IPS-20b (cell line): ENCODE measurements around the gene CDC5L.

Experiments
- H3K27ac ChIP-seq: one replicate; pipeline ENCODE4 v1.5.1; 2013; ENCODE audit warnings: low read length
- H3K27me3 ChIP-seq: 2 replicates; pipeline ENCODE4 v1.6.1; 2013; ENCODE audit warnings: mild to moderate bottlenecking, low read length, inconsistent platforms; ENCODE audit not compliant: insufficient read depth
- H3K36me3 ChIP-seq: 2 replicates; pipeline ENCODE4 v1.6.1; 2013; ENCODE audit warnings: low read depth, mild to moderate bottlenecking, inconsistent platforms, low read length, moderate library complexity; ENCODE audit not compliant: insufficient read depth
- H3K4me1 ChIP-seq: 2 replicates; pipeline ENCODE4 v1.6.1; 2013; ENCODE audit warnings: mild to moderate bottlenecking, control low read depth, inconsistent platforms, low read length, moderate library complexity; ENCODE audit not compliant: insufficient read depth
- H3K4me3 ChIP-seq: 2 replicates; pipeline ENCODE4 v1.5.1; 2013; ENCODE audit warnings: mild to moderate bottlenecking, low read length, inconsistent platforms
- H3K9ac ChIP-seq: 2 replicates; pipeline ENCODE4 v1.6.1; 2013; ENCODE audit warnings: low read depth, mild to moderate bottlenecking, inconsistent platforms, low read length, moderate library complexity
- H3K9me3 ChIP-seq: 2 replicates; pipeline ENCODE4 v1.6.1; 2013; ENCODE audit warnings: mild to moderate bottlenecking, low read depth, low read length, inconsistent platforms; ENCODE audit not compliant: insufficient read depth

The CDC5L gene

DNA sequence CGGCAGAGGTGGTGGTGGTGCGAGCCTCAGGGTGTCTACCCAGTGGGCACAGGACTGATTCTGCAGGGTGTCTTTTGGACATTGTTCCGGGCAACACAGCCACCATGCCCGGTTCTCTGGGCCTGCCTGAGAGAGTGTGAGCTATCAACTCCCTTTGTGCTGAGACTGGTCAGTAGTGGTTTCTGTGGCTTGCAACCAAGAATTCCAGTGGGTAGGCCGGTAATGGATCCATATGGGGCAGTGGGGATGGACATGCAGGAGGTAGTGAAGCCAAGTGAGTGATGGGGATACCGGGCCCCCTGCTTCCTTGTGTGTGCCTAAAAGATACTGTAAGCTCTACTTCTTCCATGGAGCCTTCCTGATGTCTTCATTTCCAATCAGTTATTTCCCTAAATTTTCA lies 71.0 kb downstream of the CDC5L start:
- Histone ChIP-seq H3K4me3 (no peak overlapping the region), H3K9ac (no peak overlapping the region), H3K36me3 (peaks cover 3% of the 10 kb centered on the region; the same call in 1 of the 2 replicates), H3K4me1 (peaks cover 5% of the 10 kb centered on the region; the same call in 1 of the 2 replicates), H3K9me3 (no peaks in the 10 kb centered on the region), H3K27ac (no peak overlapping the region), H3K27me3 (no peaks in the 10 kb centered on the region)

DNA sequence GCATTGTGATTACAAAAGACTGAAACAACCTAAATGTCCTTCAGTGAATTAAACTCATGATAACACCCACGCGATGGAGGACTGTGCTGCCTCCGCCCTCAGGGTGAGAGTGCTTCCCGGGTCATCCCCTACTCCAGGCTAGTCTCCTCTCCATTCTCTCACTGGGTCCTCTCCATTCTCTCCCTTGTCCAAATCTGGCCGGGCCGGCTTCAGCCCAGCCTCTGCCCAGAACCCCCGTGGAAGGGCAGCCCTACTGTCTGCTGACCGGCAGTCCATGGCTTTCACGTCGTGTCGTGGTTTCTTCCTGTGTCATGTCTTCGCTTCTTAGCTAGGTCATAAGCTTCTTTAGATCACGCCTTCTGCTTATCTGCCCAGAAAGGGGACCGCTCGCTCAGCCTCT lies 74.8 kb downstream of the CDC5L start:
- H3K4me1 ChIP-seq, result no peaks in the 10 kb centered on the region
- no peaks in the 10 kb centered on the region for H3K9me3 ChIP-seq
- H3K27me3 ChIP-seq, result no peaks in the 10 kb centered on the region
- H3K4me3 ChIP-seq, result no peak overlapping the region
- no peak overlapping the region for H3K9ac ChIP-seq
- no peak overlapping the region for H3K27ac ChIP-seq
- H3K36me3 ChIP-seq, result no peaks in the 10 kb centered on the region

- H3K4me1 ChIP-seq, result no peaks in the 10 kb centered on the region
- no peak overlapping the region for H3K9ac ChIP-seq
- H3K27me3 ChIP-seq, result no peaks in the 10 kb centered on the region
- no peaks in the 10 kb centered on the region for H3K9me3 ChIP-seq
- H3K4me3 ChIP-seq, result no peak overlapping the region
- H3K27ac ChIP-seq, result no peak overlapping the region
- no peaks in the 10 kb centered on the region for H3K36me3 ChIP-seq
Measured at GRCh38 chr6:44462797-44463727, 75.6 kb downstream of the CDC5L start.

DNA sequence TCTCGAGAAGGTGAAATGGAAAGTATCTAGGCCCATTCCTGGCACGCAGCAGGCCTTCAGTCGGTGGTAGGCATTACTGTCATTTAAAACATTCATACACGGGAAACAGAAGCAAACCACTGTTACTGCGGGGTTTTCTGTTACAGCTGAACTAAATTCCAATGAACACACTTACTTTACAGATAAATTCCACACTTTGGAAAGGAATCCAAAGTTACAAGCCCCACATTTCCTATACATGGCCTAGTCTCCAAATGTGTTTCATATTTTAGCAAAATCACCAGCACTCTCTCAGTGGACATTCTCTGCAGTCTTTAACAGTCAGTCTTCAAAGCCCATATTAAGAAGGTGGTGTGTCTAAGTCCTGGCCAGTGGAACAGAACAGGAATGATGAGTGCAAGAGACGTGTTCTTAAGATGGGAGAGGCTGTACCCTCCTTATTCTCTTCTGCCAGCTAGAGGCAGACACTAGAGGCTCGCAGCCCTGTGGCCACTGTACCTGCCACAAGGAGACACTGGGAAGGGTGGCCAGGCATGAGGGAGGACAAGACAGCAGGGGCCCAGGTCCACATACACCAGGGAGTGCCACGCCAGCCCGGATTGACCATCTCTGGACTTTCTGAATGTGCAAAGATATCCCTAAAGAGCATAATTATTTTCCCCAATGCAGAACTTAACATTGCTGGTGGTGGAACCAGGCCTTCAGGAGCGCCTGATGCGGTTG lies 76.4 kb downstream of the CDC5L start:
- no peaks in the 10 kb centered on the region for H3K4me1 ChIP-seq
- H3K27me3 ChIP-seq, result no peaks in the 10 kb centered on the region
- no peak overlapping the region for H3K4me3 ChIP-seq
- H3K36me3 ChIP-seq, result no peaks in the 10 kb centered on the region
- no peaks in the 10 kb centered on the region for H3K9me3 ChIP-seq
- no peak overlapping the region for H3K9ac ChIP-seq
- H3K27ac ChIP-seq, result no peak overlapping the region

DNA sequence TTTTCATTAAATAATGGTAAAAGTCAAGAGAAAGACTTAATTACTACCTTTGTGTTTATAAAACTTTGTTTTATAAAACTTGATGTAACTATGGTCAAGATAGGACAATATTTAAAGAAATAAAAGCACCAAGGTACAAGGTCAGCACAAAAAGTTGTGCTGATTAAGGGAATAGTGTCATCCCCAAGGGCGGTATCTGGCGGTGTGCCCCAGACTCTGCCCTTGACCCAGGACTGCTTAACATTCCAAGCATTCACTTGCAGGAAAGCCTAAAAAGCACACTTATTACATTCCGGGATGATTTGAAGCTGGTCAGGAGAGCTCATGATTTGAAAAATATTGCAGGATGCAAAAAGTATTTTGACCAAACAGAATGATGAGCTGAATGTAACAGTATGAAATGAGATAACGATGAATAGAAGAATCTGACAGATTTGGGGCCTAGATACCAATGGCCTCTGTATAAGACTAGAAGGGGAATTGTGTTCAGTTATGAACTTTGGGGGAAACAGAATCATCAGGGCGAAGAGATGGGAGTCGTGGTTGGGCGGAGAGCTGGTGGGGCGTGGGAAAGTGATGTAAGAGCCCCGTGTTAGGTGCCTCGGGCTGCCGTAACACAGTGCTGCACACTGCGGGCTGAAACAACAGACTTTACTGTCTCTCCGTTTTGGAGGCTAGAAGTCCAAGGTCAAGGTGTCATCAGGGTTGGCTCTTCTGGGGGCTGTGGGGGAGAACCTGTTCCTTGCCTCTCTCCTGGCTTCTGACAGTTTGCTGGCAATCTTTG lies 77.2 kb downstream of the CDC5L start:
- no peak overlapping the region for H3K9ac ChIP-seq

DNA sequence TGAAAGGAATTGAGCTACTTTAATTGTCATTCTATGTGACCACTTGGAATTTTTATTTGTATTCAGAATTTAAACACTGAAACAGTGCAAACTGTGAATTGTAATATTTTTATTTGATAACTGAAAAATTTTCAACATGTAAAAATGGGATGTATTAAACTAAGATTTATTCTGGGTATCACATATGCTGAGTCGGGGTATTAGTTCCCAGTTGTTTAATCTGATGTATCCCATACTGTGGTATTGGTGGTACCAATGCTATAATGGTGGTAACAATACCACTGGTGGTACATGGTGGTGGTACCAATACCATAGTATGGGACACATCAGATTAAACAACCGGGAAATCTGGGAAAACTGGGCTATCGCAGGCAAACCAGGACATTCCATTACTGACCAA lies 79.4 kb downstream of the CDC5L start:
- Histone ChIP-seq H3K27ac (no peak overlapping the region), H3K4me3 (no peak overlapping the region), H3K27me3 (no peaks in the 10 kb centered on the region), H3K4me1 (peaks cover 2% of the 10 kb centered on the region; the same call in 1 of the 2 replicates), H3K9me3 (no peaks in the 10 kb centered on the region), H3K36me3 (no peaks in the 10 kb centered on the region), H3K9ac (no peak overlapping the region)

More for the DNA sequence above, 77.2 kb downstream of the CDC5L start:
- H3K36me3 ChIP-seq, result no peaks in the 10 kb centered on the region
- H3K4me3 ChIP-seq, result no peak overlapping the region
- H3K27me3 ChIP-seq, result no peaks in the 10 kb centered on the region
- H3K4me1 ChIP-seq, result no peaks in the 10 kb centered on the region
- H3K27ac ChIP-seq, result no peak overlapping the region
- H3K9me3 ChIP-seq, result no peaks in the 10 kb centered on the region

DNA sequence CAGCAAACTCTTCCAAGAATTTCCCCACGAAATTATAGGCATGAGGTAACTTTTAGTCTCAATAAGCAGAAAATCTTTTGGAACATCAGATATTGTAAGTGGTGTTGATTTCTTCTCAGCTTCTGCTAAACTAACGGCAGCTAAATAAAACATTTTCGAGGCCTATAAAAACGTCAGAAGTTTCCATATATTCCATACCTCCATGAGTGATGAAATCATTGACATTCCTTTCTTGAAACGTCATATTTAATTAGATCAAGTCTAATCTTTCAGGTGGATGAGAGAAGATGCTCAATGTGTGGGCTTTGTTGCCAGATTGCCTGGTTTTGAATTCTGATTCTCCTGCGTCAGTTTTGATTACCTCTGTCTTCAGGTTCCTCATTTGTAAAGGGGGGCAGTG lies 81.3 kb downstream of the CDC5L start:
- H3K4me1 ChIP-seq, result peaks cover 16% of the 10 kb centered on the region; the same call in 1 of the 2 replicates
- H3K27ac ChIP-seq, result no peak overlapping the region
- H3K9ac ChIP-seq, result no peak overlapping the region
- no peaks in the 10 kb centered on the region for H3K9me3 ChIP-seq
- H3K4me3 ChIP-seq, result no peak overlapping the region
- H3K36me3 ChIP-seq, result no peaks in the 10 kb centered on the region
- no peaks in the 10 kb centered on the region for H3K27me3 ChIP-seq

DNA sequence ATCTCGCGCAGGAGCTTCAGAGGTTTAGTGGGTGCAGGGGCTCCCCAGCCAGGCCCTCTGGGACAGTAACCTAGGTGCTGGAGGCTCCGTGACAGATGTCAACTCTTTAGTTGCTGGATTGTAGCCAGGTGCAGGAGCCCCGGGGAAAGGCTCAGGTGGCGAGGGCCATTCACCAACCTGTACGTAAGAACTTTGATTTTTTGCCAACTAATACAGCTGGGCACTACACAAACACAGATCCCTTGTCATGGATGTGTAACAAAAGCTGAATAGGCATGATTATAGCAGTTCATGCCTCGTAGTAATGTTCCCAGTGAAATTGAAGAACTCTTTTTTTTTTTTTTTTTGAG lies 82.6 kb downstream of the CDC5L start:
- no peak overlapping the region for H3K4me3 ChIP-seq
- H3K36me3 ChIP-seq, result no peaks in the 10 kb centered on the region
- H3K9me3 ChIP-seq, result no peaks in the 10 kb centered on the region
- no peak overlapping the region for H3K9ac ChIP-seq
- H3K4me1 ChIP-seq, result peaks cover 16% of the 10 kb centered on the region; the same call in 1 of the 2 replicates
- H3K27ac ChIP-seq, result no peak overlapping the region
- H3K27me3 ChIP-seq, result no peaks in the 10 kb centered on the region

- H3K4me3 ChIP-seq, result no peak overlapping the region
- H3K9ac ChIP-seq, result no peak overlapping the region
- H3K27ac ChIP-seq, result no peak overlapping the region
- no peaks in the 10 kb centered on the region for H3K36me3 ChIP-seq
- H3K9me3 ChIP-seq, result no peaks in the 10 kb centered on the region
- no peaks in the 10 kb centered on the region for H3K27me3 ChIP-seq
- peaks cover 20% of the 10 kb centered on the region; the same call in 1 of the 2 replicates for H3K4me1 ChIP-seq
Measured at GRCh38 chr6:44470746-44471145, 83.2 kb downstream of the CDC5L start.

GRCh38 chr6:44471271-44471981 lies 83.9 kb downstream of the CDC5L start:
- Histone ChIP-seq H3K27ac (no peak overlapping the region), H3K9me3 (no peaks in the 10 kb centered on the region), H3K27me3 (no peaks in the 10 kb centered on the region), H3K4me1 (peaks cover 25% of the 10 kb centered on the region; the same call in 1 of the 2 replicates), H3K4me3 (no peak overlapping the region), H3K36me3 (no peaks in the 10 kb centered on the region), H3K9ac (no peak overlapping the region)
